A673 (cell line): ENCODE results near the gene NVL. TPM values are rescaled to one million over a fixed set of nuclear protein-coding genes. Genes with fewer than 3 reads are reported as not detected.

ENCODE experiments used
- BruUV-seq: library from RNA; stranded (reverse); fragments of 400-500 nt; replicated peaks from 2 replicates; lab custom pipeline; 2021; lab: Mats Ljungman, UMichigan
- CTCF ChIA-PET: fragments of 300-600 bp; sonication (Branson Sonifier 250); formaldehyde crosslinking; loops from one replicate; lab custom pipeline; 2022; ENCODE audit warnings: antibody characterized with exemption; lab: Charles Lee
- POLR2A ChIA-PET: fragments of 300-600 bp; sonication (Branson Sonifier 250); formaldehyde crosslinking; loops from one replicate; lab custom pipeline; 2022; ENCODE audit warnings: antibody characterized with exemption; ENCODE audit not compliant: low non-redundant PET; lab: Charles Lee
- DNase-seq: peaks from one replicate; pipeline ENCODE4 v3.0.0-alpha.2; 2015; ENCODE audit warnings: low spot score
- H3K27ac ChIP-seq: fragments of 200-600 bp; sonication (generic); 2 replicates; pipeline ENCODE4 v1.5.1; 2016; ENCODE audit warnings: mixed run types, low read depth, mild to moderate bottlenecking, mixed read lengths, antibody characterized with exemption, low read length; ENCODE audit not compliant: poor library complexity, severe bottlenecking
- H3K27me3 ChIP-seq: fragments of 200-600 bp; sonication (generic); replicated peaks from 2 replicates; pipeline ENCODE4 v1.6.1; 2017; ENCODE audit warnings: mixed run types, low read depth, mild to moderate bottlenecking, mixed read lengths, antibody characterized with exemption, low read length; ENCODE audit not compliant: insufficient read depth, poor library complexity
- H3K36me3 ChIP-seq: fragments of 200-600 bp; sonication (generic); 2 replicates; pipeline ENCODE4 v1.6.1; 2016; ENCODE audit warnings: mixed run types, mild to moderate bottlenecking, mixed read lengths, antibody characterized with exemption, low read length; ENCODE audit not compliant: insufficient read depth, poor library complexity, severe bottlenecking
- H3K4me1 ChIP-seq: fragments of 200-600 bp; sonication (generic); 2 replicates; pipeline ENCODE4 v1.6.1; 2017; ENCODE audit warnings: mixed run types, mild to moderate bottlenecking, mixed read lengths, antibody characterized with exemption, low read length; ENCODE audit not compliant: insufficient read depth, poor library complexity, severe bottlenecking
- H3K4me3 ChIP-seq: fragments of 200-600 bp; sonication (generic); 2 replicates; pipeline ENCODE4 v1.5.1; 2016; ENCODE audit warnings: low read depth, mixed run types, mild to moderate bottlenecking, mixed read lengths, low read length; ENCODE audit not compliant: poor library complexity, severe bottlenecking
- H3K9me3 ChIP-seq: fragments of 200-600 bp; sonication (generic); 2 replicates; pipeline ENCODE4 v1.6.1; 2016; ENCODE audit warnings: mixed run types, low read depth, mild to moderate bottlenecking, mixed read lengths, antibody characterized with exemption, low read length; ENCODE audit not compliant: poor library complexity, severe bottlenecking
- EZH2 ChIP-seq: fragments of 200-600 bp; sonication (generic); IDR thresholded peaks from 2 replicates; pipeline ENCODE4 v1.6.1; 2017; ENCODE audit warnings: borderline replicate concordance, low read depth, mild to moderate bottlenecking, mixed read lengths, antibody characterized with exemption, low read length; ENCODE audit not compliant: poor library complexity, severe bottlenecking
- intact Hi-C: fragments of 100-400 bp; cut with micrococcal nuclease; formaldehyde crosslinking; loops from one replicate; pipeline ENCODE4 v1.10.0; 2022; ENCODE audit not compliant: unreplicated experiment
- total RNA-seq: library from RNA; stranded (reverse); gene quantifications from 2 replicates; pipeline ENCODE4 v1.2.3, GENCODE V29; 2021
- TF ChIP-seq, protein P1 (sequence below): fragments of 300-800, 200-600 bp; sonication (generic); conservative IDR thresholded peaks from 2 replicates; pipeline ENCODE4 v1.5.1; 2017; ENCODE audit warnings: low read depth, mild to moderate bottlenecking, antibody characterized with exemption, low read length, moderate library complexity, mixed read lengths

The NVL gene
- total RNA-seq, 1 experiment from 2014 or later = 54.8 TPM

- H3K27ac ChIP-seq = no peak overlapping the region
- TF ChIP-seq, protein P1, sequence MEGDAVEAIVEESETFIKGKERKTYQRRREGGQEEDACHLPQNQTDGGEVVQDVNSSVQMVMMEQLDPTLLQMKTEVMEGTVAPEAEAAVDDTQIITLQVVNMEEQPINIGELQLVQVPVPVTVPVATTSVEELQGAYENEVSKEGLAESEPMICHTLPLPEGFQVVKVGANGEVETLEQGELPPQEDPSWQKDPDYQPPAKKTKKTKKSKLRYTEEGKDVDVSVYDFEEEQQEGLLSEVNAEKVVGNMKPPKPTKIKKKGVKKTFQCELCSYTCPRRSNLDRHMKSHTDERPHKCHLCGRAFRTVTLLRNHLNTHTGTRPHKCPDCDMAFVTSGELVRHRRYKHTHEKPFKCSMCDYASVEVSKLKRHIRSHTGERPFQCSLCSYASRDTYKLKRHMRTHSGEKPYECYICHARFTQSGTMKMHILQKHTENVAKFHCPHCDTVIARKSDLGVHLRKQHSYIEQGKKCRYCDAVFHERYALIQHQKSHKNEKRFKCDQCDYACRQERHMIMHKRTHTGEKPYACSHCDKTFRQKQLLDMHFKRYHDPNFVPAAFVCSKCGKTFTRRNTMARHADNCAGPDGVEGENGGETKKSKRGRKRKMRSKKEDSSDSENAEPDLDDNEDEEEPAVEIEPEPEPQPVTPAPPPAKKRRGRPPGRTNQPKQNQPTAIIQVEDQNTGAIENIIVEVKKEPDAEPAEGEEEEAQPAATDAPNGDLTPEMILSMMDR = no peak
- intact Hi-C loops = no loop called here
- no TSS peak for BruUV-seq
- DNase-seq = no peak
- CTCF ChIA-PET = no interaction called here
- H3K36me3 ChIP-seq = peaks cover 28% of the 10 kb centered on the region
- POLR2A ChIA-PET = no interaction called here
- no peaks in the 10 kb centered on the region for H3K9me3 ChIP-seq
- no peak overlapping the region for H3K4me3 ChIP-seq
- no peaks in the 10 kb centered on the region for H3K27me3 ChIP-seq
- peaks cover 4% of the 10 kb centered on the region for H3K4me1 ChIP-seq
These were observed 141.7 kb downstream of the NVL start for GRCh38 chr1:224188286-224188685.

- BruUV-seq = no TSS peak
- ChIA-PET CTCF (no interaction called here), POLR2A (no interaction called here)
- DNase-seq = no peak
- Histone ChIP-seq H3K4me1 (peaks cover 11% of the 10 kb centered on the region), H3K4me3 (no peak overlapping the region), H3K27ac (peak overlapping the region; percentile 93), H3K36me3 (peaks cover 16% of the 10 kb centered on the region), H3K27me3 (no peaks in the 10 kb centered on the region), H3K9me3 (no peaks in the 10 kb centered on the region)
- TF ChIP-seq, protein P1 = no peak
- no peak for TF ChIP-seq EZH2
- intact Hi-C loops = no loop called here
These were observed 144.8 kb downstream of the NVL start for GRCh38 chr1:224185208-224185607.

- POLR2A ChIA-PET = no interaction called here
These were observed 146.2 kb downstream of the NVL start for GRCh38 chr1:224183591-224184312.

More at GRCh38 chr1:224183591-224184312, 146.2 kb downstream of the NVL start:
- CTCF ChIA-PET = interaction anchor here (0.5 kb wide), 1 partner anchor 27 kb away, joined by 4 read pairs; no protein-coding TSS in a partner anchor
- Histone ChIP-seq H3K27me3 (no peaks in the 10 kb centered on the region), H3K36me3 (peaks cover 5% of the 10 kb centered on the region), H3K27ac (peak overlapping the region; percentile 93), H3K4me1 (peaks cover 7% of the 10 kb centered on the region), H3K4me3 (peak overlapping the region; percentile 97), H3K9me3 (no peaks in the 10 kb centered on the region)
- intact Hi-C loops = no loop called here
- no peak for TF ChIP-seq EZH2
- TF ChIP-seq, protein P1 = no peak
- peak; percentile 81 for DNase-seq
- BruUV-seq = no TSS peak
